Measurements from ENCODE around the gene CHAT. TPM values are rescaled to one million over a fixed set of nuclear protein-coding genes. Genes with fewer than 3 reads are reported as not detected.

Gene CHAT
- total and polyA plus RNA-seq, 2 of the 13 experiments (the other 11 are each of a cell fraction or from before 2014, with no cell fraction given) = not detected

DNA sequence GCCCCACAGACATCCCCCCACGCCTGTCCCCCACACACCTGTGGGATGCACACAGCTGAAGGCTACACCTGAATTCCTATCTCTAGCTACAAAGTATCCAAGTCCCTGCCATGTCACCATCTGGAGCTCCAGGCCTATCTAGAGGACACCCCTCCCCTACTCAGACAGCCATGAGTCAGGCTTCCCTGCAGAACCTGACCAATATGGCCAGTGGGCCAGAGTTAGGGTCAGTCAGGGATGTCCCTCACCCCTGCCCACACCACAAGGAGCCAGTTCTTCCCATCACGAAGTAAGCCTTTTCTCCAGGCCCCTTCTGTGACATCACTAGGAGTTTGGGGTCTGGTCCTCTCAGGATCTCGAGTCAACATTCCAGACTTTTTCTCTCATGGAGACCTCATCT, 14.3 kb upstream of the CHAT start (continued):
- TF ChIP-seq EEA1 (CRISPR knock-in tag; IDR thresholded peaks at IDR 0.05; ENCODE audit: borderline replicate concordance) (no peak), POLR2A (IDR thresholded peaks at IDR 0.05; ENCODE audit: insufficient read depth in 1 of 2, low read depth in 2 of 2, low read length in 2 of 2) (no peak), THAP11 (CRISPR knock-in tag; IDR thresholded peaks at IDR 0.05) (no peak), ZNF225 (CRISPR knock-in tag; IDR thresholded peaks at IDR 0.05) (no peak), ZSCAN22 (CRISPR knock-in tag; IDR thresholded peaks at IDR 0.05) (no peak), PAWR (CRISPR knock-in tag; IDR thresholded peaks at IDR 0.05; ENCODE audit: borderline replicate concordance) (no peak), SMAD3 (CRISPR knock-in tag; IDR thresholded peaks at IDR 0.05) (no peak), MXD4 (CRISPR knock-in tag; IDR thresholded peaks at IDR 0.05) (no peak), ATF3 (CRISPR knock-in tag; IDR thresholded peaks at IDR 0.05) (no peak), IKZF1 (IDR thresholded peaks at IDR 0.05) (no peak), RFX5 (IDR thresholded peaks at IDR 0.05; ENCODE audit: low read depth, low read length) (no peak), CBX1 (IDR thresholded peaks at IDR 0.05; ENCODE audit: low read depth) (no peak)
- TF ChIP-seq, protein P1, sequence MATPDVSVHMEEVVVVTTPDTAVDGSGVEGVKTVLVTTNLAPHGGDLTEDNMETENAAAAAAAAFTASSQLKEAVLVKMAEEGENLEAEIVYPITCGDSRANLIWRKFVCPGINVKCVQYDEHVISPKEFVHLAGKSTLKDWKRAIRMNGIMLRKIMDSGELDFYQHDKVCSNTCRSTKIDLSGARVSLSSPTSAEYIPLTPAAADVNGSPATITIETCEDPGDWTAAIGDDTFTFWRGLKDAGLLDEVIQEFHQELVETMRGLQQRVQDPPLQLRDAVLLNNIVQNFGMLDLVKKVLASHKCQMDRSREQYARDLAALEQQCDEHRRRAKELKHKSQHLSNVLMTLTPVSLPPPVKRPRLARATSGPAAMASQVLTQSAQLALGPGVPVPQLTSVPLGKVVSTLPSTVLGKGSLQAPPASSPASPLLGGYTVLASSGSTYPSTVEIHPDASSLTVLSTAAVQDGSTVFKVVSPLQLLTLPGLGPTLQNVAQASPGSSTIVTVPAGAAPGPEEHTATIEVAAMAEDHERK (CRISPR knock-in tag; IDR thresholded peaks at IDR 0.05; ENCODE audit: low read depth) = no peak
- TF ChIP-seq, protein P2, sequence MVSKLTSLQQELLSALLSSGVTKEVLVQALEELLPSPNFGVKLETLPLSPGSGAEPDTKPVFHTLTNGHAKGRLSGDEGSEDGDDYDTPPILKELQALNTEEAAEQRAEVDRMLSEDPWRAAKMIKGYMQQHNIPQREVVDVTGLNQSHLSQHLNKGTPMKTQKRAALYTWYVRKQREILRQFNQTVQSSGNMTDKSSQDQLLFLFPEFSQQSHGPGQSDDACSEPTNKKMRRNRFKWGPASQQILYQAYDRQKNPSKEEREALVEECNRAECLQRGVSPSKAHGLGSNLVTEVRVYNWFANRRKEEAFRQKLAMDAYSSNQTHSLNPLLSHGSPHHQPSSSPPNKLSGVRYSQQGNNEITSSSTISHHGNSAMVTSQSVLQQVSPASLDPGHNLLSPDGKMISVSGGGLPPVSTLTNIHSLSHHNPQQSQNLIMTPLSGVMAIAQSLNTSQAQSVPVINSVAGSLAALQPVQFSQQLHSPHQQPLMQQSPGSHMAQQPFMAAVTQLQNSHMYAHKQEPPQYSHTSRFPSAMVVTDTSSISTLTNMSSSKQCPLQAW (CRISPR knock-in tag; IDR thresholded peaks at IDR 0.05) = no peak

Data from HepG2 (cell line).